Stomach (tissue), 9 donors: Measurements from ENCODE around the gene AJAP1. TPM values are rescaled to one million over a fixed set of nuclear protein-coding genes. Genes with fewer than 3 reads are reported as not detected.

ENCODE experiments used
- DNase-seq, 2 donors: peaks; one replicate each; pipeline versions ENCODE4 v3.0.0 to v3.0.0-alpha.2; 2013 to 2019
- H3K27ac ChIP-seq, 5 donors: fragments of 200-600 bp in 4 of 5; sonication (generic) in 4 of 5; one replicate each; pipeline ENCODE4 v1.5.1; 2013 to 2019; ENCODE audit warnings: mild to moderate bottlenecking in 1 of 5, moderate library complexity in 1 of 5
- H3K27me3 ChIP-seq, 3 donors: fragments of 200-600 bp; sonication (generic); one replicate each; pipeline ENCODE4 v1.5.1; 2017 to 2019; ENCODE audit warnings: mixed run types in 1 of 3
- H3K36me3 ChIP-seq, 4 donors: fragments of 200-600 bp; sonication (generic); 1 replicate in 3 of 4; 2 replicates in 1 of 4; pipeline ENCODE4 v1.5.1; 2016 to 2019
- H3K4me1 ChIP-seq, 4 donors: fragments of 200-600 bp; sonication (generic); one replicate each; pipeline ENCODE4 v1.5.1; 2016 to 2019
- H3K4me3 ChIP-seq, 4 donors: fragments of 200-600 bp; sonication (generic) in 3 of 4; one replicate each; pipeline ENCODE4 v1.5.1; 2016 to 2019; ENCODE audit warnings: mild to moderate bottlenecking in 1 of 4
- H3K9me3 ChIP-seq, 4 donors: fragments of 200-600 bp; sonication (generic); one replicate each; pipeline ENCODE4 v1.5.1; 2016 to 2019
- EP300 ChIP-seq: sonication (generic); formaldehyde crosslinking; IDR thresholded peaks from one replicate; pipeline ENCODE4 v1.6.1; 2017; ENCODE audit warnings: antibody characterized with exemption
- POLR2A ChIP-seq, 4 donors: fragments of 450-650 bp; IDR thresholded peaks; one replicate each; pipeline ENCODE4 v1.6.1; 2016; ENCODE audit warnings: antibody characterized with exemption in 4 of 4, control low read depth in 2 of 4, mild to moderate bottlenecking in 1 of 4, moderate library complexity in 1 of 4
- POLR2AphosphoS5 ChIP-seq, 3 donors: sonication (generic); formaldehyde crosslinking; IDR thresholded peaks; one replicate each; pipeline ENCODE4 v1.6.1; 2016; ENCODE audit warnings: antibody characterized with exemption in 3 of 3
- WGBS, 5 donors: extraction: QIAGEN DNeasy Blood & Tissue Kit in 3 of 5; methylation state at CpG; one replicate each; pipeline versions ENCODE4 v1.1.5 to v1.1.7; 2013 to 2018; 5-methylcytosine and 5-hydroxymethylcytosine counted together
- intact Hi-C: fragments of 100-400 bp; cut with DNase I; formaldehyde crosslinking; loops from one replicate; pipeline ENCODE4 v1.15.1; 2023; ENCODE audit warnings: low total_unique reads
- polyA plus RNA-seq, 3 donors: library from polyadenylated mRNA; stranded (reverse); fragments of 200-250 nt; gene quantifications; one replicate each; pipeline ENCODE4 v1.2.3, GENCODE V29; 2013
- total RNA-seq, 5 donors: library from RNA; depleted of rRNA; stranded (reverse); fragments of >200 nt; gene quantifications; one replicate each; pipeline versions ENCODE4 v1.1.0 to v1.2.3, GENCODE V29; 2014 to 2016
- TF ChIP-seq, protein P1 (sequence below), 7 experiments: fragments of 450-650 bp in 4 of 7; fragments of 200-600 bp in 3 of 7; sonication (generic) in 3 of 7; IDR thresholded peaks; one replicate each; pipeline ENCODE4 v1.5.1; 2016 to 2019; ENCODE audit warnings: antibody characterized with exemption in 7 of 7, control low read depth in 2 of 7, mild to moderate bottlenecking in 1 of 7
- donor health status: healthy with polysubstance abuse.
- donor health status: Bipolar disorder and iron deficiency.
- donor health status: healthy.

Gene AJAP1
- total and polyA plus RNA-seq, 8 donors: 0.10 to 1.1 (median 0.14) TPM; not detected in 3

DNA sequence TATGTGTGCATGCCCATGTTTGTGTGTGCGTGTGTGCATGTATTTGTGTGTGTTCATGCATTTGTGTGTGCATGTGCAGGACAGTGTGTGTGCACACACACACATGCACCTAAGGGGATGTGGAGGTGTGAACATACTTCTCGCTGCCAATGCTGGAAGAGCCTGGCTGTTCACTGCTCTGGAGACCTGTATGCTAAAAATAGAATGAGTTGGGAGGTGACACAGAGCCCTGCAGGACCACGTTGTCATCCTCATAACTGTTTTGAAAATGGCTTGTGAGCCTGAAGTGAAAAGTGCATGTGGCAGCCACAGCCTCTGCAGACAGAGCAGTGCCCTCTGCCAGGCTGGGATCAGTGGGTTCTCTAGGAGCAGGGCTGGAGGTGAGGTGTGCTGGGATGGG is 95.8 kb downstream of the AJAP1 start:
- Histone ChIP-seq H3K9me3 (peaks cover 0 to 15% (median 13%) of the 10 kb centered on the region in 4 donors), H3K36me3 (no peaks in the 10 kb centered on the region), H3K27ac (no peak overlapping the region), H3K27me3 (peaks cover 0 to 3% (median 0%) of the 10 kb centered on the region in 3 donors), H3K4me1 (no peaks in the 10 kb centered on the region), H3K4me3 (no peak overlapping the region)
- WGBS, 5 donors: 54 to 70% (median 62%) methylated on average over 3 of the region's 3 CpGs
- no peak for TF ChIP-seq EP300
- TF ChIP-seq POLR2A (IDR thresholded peaks at IDR 0.05): no peak
- TF ChIP-seq POLR2AphosphoS5 (IDR thresholded peaks at IDR 0.05): no peak
- TF ChIP-seq, protein P1, sequence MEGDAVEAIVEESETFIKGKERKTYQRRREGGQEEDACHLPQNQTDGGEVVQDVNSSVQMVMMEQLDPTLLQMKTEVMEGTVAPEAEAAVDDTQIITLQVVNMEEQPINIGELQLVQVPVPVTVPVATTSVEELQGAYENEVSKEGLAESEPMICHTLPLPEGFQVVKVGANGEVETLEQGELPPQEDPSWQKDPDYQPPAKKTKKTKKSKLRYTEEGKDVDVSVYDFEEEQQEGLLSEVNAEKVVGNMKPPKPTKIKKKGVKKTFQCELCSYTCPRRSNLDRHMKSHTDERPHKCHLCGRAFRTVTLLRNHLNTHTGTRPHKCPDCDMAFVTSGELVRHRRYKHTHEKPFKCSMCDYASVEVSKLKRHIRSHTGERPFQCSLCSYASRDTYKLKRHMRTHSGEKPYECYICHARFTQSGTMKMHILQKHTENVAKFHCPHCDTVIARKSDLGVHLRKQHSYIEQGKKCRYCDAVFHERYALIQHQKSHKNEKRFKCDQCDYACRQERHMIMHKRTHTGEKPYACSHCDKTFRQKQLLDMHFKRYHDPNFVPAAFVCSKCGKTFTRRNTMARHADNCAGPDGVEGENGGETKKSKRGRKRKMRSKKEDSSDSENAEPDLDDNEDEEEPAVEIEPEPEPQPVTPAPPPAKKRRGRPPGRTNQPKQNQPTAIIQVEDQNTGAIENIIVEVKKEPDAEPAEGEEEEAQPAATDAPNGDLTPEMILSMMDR (IDR thresholded peaks at IDR 0.05): no peak
- intact Hi-C loops: no loop called here
- DNase-seq: no peak

DNA sequence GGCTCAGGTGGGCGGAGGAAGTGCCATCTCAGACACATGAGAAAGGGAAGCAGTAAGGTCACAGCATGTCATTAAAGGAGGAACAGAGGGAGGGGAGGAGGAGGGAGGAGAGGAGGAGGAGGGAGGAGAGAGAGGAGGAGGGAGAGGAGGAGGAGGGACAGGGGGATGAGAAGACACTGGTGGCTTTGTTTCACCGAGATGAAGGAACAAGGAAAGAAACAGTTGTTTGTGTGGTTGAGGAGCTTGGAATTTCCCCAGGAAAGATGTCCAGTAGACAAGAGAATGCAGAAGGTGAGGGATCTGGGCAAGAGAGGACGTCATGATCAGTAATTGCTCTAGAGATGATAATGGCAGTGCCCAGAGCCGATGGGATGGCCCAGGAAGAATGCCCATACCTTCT is 97.7 kb downstream of the AJAP1 start:
- intact Hi-C loops: no loop called here
- Histone ChIP-seq H3K27me3 (peaks cover 0 to 19% (median 0%) of the 10 kb centered on the region in 3 donors), H3K27ac (no peak overlapping the region), H3K9me3 (peaks cover 0 to 15% (median 13%) of the 10 kb centered on the region in 4 donors), H3K36me3 (no peaks in the 10 kb centered on the region), H3K4me1 (no peaks in the 10 kb centered on the region), H3K4me3 (no peak overlapping the region)
- no peak for TF ChIP-seq EP300
- TF ChIP-seq, protein P1 (IDR thresholded peaks at IDR 0.05): no peak
- TF ChIP-seq POLR2AphosphoS5 (IDR thresholded peaks at IDR 0.05): no peak
- no peak for TF ChIP-seq POLR2A (IDR thresholded peaks at IDR 0.05)
- DNase-seq: no peak
- whole genome bisulfite sequencing, 5 donors: 51 to 61% (median 59%) methylated on average over 4 of the region's 4 CpGs

DNA sequence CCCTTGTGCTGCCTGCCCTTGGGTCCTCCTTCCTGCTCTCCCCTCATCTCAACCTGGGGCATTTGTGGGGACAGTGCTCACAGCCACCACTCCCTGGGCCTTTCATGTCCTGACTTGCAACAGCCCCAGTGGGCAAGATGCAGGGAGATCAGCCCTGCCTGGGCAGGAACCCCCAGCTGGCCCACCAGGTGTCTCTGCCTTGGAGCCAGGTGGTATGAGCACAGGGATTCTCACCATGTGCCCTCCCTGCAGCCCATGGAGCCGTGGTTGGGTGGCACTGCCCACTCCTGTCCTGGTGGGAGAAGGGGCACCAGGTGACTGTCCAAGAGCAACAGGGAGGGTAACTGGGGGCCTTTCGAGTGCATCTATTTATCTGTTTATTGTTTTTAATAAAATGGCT is 100.4 kb downstream of the AJAP1 start:
- WGBS, 5 donors: 51 to 72% (median 57%) methylated on average over 2 of the region's 2 CpGs
- Histone ChIP-seq H3K27ac (no peak overlapping the region), H3K27me3 (peaks cover 0 to 42% (median 0%) of the 10 kb centered on the region in 3 donors), H3K9me3 (peaks cover 0 to 22% (median 17%) of the 10 kb centered on the region in 4 donors), H3K4me1 (no peaks in the 10 kb centered on the region), H3K4me3 (no peak overlapping the region), H3K36me3 (no peaks in the 10 kb centered on the region)
- intact Hi-C loops: no loop called here
- DNase-seq: no peak
- TF ChIP-seq EP300 (no peak), POLR2A (IDR thresholded peaks at IDR 0.05) (no peak), POLR2AphosphoS5 (IDR thresholded peaks at IDR 0.05) (no peak)
- TF ChIP-seq, protein P1 (IDR thresholded peaks at IDR 0.05): no peak

DNA sequence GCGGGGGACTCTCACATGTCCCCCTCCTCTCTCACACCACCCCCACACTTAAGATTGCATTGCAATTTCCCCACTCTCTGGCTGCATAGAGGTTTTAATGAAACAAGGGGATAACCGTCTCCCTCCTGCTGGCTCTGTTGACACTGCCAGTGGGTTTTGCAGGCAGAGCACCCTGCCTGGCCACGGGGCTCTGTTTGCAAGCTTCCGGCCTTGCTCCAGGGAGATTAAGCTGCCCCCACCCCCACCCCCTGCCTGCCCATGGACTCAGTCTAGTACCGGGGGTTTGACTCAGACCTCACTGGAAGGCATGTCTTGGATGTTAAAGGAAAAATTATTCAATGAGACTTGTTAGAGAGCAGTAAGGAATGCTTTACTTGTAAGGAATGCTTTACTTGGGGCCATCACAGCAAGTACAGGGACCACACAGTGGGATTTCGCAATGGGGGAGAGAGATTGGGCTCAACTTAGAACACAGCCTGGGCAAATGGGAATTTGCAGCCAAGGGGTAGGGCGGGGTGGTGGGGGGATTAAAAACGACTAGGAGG is 101.0 kb downstream of the AJAP1 start:
- peaks cover 0 to 22% (median 17%) of the 10 kb centered on the region in 4 donors for H3K9me3 ChIP-seq
- WGBS, 5 donors: 18 to 22% (median 19%) methylated on average over 8 of the region's 8 CpGs
- no peaks in the 10 kb centered on the region for H3K36me3 ChIP-seq
- no peak overlapping the region for H3K27ac ChIP-seq
- intact Hi-C loops: no loop called here
- no peaks in the 10 kb centered on the region for H3K4me1 ChIP-seq
- DNase-seq: no peak
- TF ChIP-seq EP300: no peak
- TF ChIP-seq POLR2AphosphoS5 (IDR thresholded peaks at IDR 0.05): no peak
- TF ChIP-seq POLR2A (IDR thresholded peaks at IDR 0.05): no peak
- TF ChIP-seq, protein P1 (IDR thresholded peaks at IDR 0.05): no peak
- no peak overlapping the region for H3K4me3 ChIP-seq
- peaks cover 0 to 42% (median 0%) of the 10 kb centered on the region in 3 donors for H3K27me3 ChIP-seq
